Measurements from ENCODE around the gene ARHGEF3.

ARHGEF3 gene

DNA sequence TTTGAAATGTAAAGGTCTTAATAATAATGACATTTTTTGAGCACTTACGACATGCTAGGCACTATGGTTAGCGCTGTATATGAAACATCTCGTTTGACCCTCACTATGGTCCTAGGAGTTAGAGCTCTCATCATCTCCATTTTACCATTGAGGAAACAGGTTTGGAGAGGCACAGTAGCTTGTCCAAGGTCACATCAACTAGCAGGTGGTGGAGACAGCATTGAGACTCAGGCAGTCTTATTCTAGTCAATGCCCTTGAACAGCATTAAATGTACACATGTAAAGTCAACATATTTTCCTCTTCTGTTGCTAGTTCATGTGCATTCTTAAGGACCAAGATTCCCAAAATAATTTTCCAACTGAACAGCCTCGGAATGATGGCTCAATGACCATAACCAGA, 4.8 kb downstream of the ARHGEF3 start:
- Histone ChIP-seq H3K27ac (ENCODE audit: extremely low read depth, low read depth, low read length) (no peak overlapping the region), H3K9me3 (ENCODE audit: control insufficient read depth, insufficient read depth, low read depth, low read length) (no peaks in the 10 kb centered on the region), H3K4me1 (ENCODE audit: control insufficient read depth, insufficient read depth, low read length) (peaks cover 13% of the 10 kb centered on the region; the same call in 1 of the 2 replicates), H3K36me3 (ENCODE audit: control insufficient read depth in 2 of 2, insufficient read depth in 1 of 2, low read length in 2 of 2) (no peaks in the 10 kb centered on the region), H3K4me3 (ENCODE audit: low read depth, low read length) (no peak overlapping the region)
- ChIA-PET CTCF (interaction anchor here (0.6 to 5.8 kb wide), 5 partner anchors 7 to 97 kb away, joined by 4 to 57 read pairs (median 13); no protein-coding TSS in a partner anchor), POLR2A (no interaction called here)
- TF ChIP-seq ZNF792 (tag by site-specific recombination; IDR thresholded peaks at IDR 0.05) = no peak
- no peak for TF ChIP-seq ZNF514 (tag by site-specific recombination; IDR thresholded peaks at IDR 0.05)
- TF ChIP-seq ZFP3 (tag by site-specific recombination; IDR thresholded peaks at IDR 0.05; ENCODE audit: low read depth) = no peak
- TF ChIP-seq, protein P1, sequence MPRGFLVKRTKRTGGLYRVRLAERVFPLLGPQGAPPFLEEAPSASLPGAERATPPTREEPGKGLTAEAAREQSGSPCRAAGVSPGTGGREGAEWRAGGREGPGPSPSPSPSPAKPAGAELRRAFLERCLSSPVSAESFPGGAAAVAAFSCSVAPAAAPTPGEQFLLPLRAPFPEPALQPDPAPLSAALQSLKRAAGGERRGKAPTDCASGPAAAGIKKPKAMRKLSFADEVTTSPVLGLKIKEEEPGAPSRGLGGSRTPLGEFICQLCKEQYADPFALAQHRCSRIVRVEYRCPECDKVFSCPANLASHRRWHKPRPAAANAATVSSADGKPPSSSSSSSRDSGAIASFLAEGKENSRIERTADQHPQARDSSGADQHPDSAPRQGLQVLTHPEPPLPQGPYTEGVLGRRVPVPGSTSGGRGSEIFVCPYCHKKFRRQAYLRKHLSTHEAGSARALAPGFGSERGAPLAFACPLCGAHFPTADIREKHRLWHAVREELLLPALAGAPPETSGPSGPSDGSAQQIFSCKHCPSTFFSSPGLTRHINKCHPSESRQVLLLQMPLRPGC (tag by site-specific recombination; IDR thresholded peaks at IDR 0.05) = no peak
- no peak for TF ChIP-seq ZNF121 (tag by site-specific recombination; IDR thresholded peaks at IDR 0.05)
- TF ChIP-seq, protein P2, sequence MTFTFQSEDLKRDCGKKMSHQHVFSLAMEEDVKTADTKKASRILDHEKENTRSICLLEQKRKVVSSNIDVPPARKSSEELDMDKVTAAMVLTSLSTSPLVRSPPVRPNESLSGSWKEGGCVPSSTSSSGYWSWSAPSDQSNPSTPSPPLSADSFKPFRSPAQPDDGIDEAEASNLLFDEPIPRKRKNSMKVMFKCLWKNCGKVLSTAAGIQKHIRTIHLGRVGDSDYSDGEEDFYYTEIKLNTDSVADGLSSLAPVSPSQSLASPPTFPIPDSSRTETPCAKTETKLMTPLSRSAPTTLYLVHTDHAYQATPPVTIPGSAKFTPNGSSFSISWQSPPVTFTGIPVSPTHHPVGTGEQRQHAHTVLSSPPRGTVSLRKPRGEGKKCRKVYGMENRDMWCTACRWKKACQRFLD (tag by site-specific recombination; IDR thresholded peaks at IDR 0.05) = no peak
- TF ChIP-seq, protein P3, sequence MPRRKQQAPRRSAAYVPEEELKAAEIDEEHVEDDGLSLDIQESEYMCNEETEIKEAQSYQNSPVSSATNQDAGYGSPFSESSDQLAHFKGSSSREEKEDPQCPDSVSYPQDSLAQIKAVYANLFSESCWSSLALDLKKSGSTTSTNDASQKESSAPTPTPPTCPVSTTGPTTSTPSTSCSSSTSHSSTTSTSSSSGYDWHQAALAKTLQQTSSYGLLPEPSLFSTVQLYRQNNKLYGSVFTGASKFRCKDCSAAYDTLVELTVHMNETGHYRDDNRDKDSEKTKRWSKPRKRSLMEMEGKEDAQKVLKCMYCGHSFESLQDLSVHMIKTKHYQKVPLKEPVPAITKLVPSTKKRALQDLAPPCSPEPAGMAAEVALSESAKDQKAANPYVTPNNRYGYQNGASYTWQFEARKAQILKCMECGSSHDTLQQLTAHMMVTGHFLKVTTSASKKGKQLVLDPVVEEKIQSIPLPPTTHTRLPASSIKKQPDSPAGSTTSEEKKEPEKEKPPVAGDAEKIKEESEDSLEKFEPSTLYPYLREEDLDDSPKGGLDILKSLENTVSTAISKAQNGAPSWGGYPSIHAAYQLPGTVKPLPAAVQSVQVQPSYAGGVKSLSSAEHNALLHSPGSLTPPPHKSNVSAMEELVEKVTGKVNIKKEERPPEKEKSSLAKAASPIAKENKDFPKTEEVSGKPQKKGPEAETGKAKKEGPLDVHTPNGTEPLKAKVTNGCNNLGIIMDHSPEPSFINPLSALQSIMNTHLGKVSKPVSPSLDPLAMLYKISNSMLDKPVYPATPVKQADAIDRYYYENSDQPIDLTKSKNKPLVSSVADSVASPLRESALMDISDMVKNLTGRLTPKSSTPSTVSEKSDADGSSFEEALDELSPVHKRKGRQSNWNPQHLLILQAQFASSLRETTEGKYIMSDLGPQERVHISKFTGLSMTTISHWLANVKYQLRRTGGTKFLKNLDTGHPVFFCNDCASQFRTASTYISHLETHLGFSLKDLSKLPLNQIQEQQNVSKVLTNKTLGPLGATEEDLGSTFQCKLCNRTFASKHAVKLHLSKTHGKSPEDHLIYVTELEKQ (tag by site-specific recombination; IDR thresholded peaks at IDR 0.05; ENCODE audit: borderline replicate concordance) = no peak
- no peak for TF ChIP-seq ZBTB17 (tag by site-specific recombination; IDR thresholded peaks at IDR 0.05)
- TF ChIP-seq ZNF610 (tag by site-specific recombination; IDR thresholded peaks at IDR 0.05; ENCODE audit: borderline replicate concordance) = no peak
- TF ChIP-seq YY2 (tag by site-specific recombination; IDR thresholded peaks at IDR 0.05) = no peak
- TF ChIP-seq ZNF571 (tag by site-specific recombination; IDR thresholded peaks at IDR 0.05) = no peak
- TF ChIP-seq, protein P4, sequence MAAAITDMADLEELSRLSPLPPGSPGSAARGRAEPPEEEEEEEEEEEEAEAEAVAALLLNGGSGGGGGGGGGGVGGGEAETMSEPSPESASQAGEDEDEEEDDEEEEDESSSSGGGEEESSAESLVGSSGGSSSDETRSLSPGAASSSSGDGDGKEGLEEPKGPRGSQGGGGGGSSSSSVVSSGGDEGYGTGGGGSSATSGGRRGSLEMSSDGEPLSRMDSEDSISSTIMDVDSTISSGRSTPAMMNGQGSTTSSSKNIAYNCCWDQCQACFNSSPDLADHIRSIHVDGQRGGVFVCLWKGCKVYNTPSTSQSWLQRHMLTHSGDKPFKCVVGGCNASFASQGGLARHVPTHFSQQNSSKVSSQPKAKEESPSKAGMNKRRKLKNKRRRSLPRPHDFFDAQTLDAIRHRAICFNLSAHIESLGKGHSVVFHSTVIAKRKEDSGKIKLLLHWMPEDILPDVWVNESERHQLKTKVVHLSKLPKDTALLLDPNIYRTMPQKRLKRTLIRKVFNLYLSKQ (tag by site-specific recombination; IDR thresholded peaks at IDR 0.05; ENCODE audit: borderline replicate concordance) = no peak
- TF ChIP-seq, protein P5, sequence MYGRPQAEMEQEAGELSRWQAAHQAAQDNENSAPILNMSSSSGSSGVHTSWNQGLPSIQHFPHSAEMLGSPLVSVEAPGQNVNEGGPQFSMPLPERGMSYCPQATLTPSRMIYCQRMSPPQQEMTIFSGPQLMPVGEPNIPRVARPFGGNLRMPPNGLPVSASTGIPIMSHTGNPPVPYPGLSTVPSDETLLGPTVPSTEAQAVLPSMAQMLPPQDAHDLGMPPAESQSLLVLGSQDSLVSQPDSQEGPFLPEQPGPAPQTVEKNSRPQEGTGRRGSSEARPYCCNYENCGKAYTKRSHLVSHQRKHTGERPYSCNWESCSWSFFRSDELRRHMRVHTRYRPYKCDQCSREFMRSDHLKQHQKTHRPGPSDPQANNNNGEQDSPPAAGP (tag by site-specific recombination; IDR thresholded peaks at IDR 0.05) = no peak
- TF ChIP-seq ZNF548 (tag by site-specific recombination; IDR thresholded peaks at IDR 0.05) = no peak
- TF ChIP-seq, protein P6, sequence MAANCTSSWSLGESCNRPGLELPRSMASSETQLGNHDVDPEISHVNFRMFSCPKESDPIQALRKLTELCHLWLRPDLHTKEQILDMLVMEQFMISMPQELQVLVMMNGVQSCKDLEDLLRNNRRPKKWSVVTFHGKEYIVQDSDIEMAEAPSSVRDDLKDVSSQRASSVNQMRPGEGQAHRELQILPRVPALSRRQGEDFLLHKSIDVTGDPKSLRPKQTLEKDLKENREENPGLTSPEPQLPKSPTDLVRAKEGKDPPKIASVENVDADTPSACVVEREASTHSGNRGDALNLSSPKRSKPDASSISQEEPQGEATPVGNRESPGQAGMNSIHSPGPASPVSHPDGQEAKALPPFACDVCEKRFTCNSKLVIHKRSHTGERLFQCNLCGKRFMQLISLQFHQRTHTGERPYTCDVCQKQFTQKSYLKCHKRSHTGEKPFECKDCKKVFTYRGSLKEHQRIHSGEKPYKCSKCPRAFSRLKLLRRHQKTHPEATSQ (tag by site-specific recombination; IDR thresholded peaks at IDR 0.05) = no peak

Data from HEK293 (cell line).